GOT3 (cell line): ENCODE results near the gene ZNF276.

Experiments
- DNase-seq: peaks from one replicate; lab custom pipeline; 2025; ENCODE audit warnings: mixed read lengths; lab: John Stamatoyannopoulos, UW

ZNF276 gene

DNA sequence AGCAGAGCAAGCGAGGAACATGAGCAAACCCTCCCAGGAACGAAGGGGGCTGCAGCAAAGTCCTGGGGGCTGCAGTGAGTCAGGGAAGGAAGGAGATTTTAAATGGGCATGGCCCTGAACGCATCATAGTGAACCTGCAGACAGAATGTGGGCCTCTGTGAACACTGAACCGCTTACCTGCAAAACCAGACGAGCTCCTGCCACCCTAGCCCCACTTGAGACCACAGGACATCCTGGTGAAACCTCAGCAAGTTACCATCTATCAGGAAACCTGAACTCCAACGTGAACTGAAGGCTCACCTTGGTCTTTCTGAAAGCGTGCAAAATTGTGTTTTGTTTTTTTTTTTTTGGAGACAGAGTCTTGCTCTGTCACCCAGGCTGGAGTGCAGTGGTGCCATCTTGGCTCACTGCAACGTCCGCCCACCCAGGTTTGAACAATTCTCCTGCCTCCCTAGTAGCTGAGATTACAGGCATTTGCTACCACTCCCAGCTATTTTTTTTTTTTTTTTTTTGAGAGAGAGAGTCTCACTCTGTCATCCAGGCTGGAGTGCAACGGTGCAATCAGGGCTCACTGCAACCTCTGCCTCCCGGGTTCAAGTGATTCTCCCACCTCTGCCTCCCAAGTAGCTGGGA, 64.3 kb downstream of the ZNF276 start:
- DNase-seq, result no peak

DNA sequence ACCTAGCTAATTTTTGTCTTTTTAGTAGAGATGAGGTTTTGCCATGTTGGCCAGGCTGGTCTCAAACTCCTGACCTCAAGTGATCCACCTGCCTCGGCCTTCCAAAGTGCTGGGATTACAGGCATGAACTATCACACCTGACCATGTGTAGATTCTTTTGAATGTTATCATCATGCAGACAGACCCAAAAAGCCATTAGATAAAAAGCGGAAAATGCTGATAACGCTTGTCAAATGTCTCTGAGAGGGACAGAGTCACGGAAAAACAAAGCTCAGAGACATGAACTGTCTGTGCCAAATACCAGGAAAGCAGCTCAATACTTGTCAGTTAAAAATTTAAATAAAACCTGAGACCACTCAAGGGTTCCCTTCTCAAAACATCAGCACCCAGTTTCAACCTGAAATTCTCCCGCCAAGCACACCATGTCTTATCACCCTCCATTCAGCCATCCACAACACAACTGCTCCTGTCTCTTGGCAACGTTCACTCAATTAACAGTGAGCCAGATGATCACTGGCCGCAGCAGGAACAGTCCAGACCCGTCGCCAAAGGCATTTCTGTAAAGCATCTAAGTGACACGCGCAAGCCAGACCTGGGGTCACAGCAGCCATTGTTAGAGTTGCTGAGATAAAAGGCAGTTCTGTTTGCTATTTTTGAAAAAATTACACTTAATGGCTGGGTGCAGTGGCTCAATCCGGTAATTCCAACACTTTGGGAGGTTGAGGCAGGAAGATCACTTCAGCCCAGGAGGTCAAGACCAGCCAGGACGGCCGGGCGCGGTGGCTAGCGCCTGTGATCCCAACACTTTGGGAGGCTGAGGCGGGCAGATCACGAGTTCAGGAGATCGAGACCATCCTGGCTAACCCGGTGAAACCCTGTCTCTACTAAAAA, 65.4 kb downstream of the ZNF276 start:
- DNase-seq, result no peak

DNA sequence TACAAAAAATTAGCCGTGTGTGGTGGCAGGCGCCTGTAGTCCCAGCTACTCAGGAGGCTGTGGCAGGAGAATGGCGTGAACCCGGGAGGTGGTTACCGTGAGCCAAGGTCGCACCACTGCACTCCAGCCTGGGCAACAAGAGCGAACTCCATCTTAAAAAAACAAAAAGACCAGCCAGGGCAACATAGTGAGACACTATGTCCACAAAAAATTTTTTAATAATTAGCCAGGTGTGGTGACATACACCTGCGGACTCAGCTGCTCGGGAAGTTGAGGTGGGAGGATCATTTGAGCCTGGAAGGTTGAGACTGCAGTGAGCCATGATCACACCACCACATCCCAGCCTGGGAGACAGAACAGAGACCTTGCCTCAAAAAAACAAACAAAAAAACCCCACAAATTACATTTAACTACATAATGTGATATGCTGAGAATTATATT, 66.0 kb downstream of the ZNF276 start:
- DNase-seq, result no peak
